Motor neuron (in vitro differentiated cells): Measurements from ENCODE around the gene PTPRCAP. TPM values are rescaled to one million over a fixed set of nuclear protein-coding genes. Genes with fewer than 3 reads are reported as not detected.

Experiments used
- total RNA-seq, 8 experiments: library from RNA; unstranded; fragments of 300-600 nt; gene quantifications; 2 replicates each; pipeline versions ENCODE4 v1.2.3 to v1.2.4, GENCODE V29; 2022

Gene PTPRCAP
- total RNA-seq, 8 experiments from 2014 or later: 0.17 to 0.22 TPM; not detected in 6

Other genes starting within 250 kb of the PTPRCAP start
- 10 to 100 TPM; 13.8 to 40.5 (median 32.6) TPM for gene GRK2, start 171.2 kb downstream of the PTPRCAP start, total RNA-seq
- 10 to 100 TPM; 14.5 to 43.1 (median 32.9) TPM for gene ANKRD13D, start 148.4 kb downstream of the PTPRCAP start, total RNA-seq
- gene SSH3, start 134.2 kb downstream of the PTPRCAP start, total RNA-seq: 10 to 100 TPM in 2 of 8 experiments, 1 to 10 TPM in 3, under 1 TPM in 3; 0.54 to 26.8 (median 1.5) TPM
- 100 to 1,000 TPM in 1 of 8 experiments, 10 to 100 TPM in 5, 1 to 10 TPM in 2; 5.6 to 167 (median 24.4) TPM for gene POLD4, start 84.1 kb downstream of the PTPRCAP start, total RNA-seq
- 1 to 10 TPM in 5 of 8 experiments, under 1 TPM in 3; 0.81 to 6.1 (median 1.7) TPM for gene CLCF1, start 64.1 kb downstream of the PTPRCAP start, total RNA-seq
- 10 to 100 TPM in 7 of 8 experiments, 1 to 10 TPM in 1; 4.0 to 25.5 (median 16.2) TPM for gene RAD9A, start 45.7 kb downstream of the PTPRCAP start, total RNA-seq
- gene PPP1CA, start 35.8 kb downstream of the PTPRCAP start, total RNA-seq: 100 to 1,000 TPM in 4 of 8 experiments, 10 to 100 TPM in 4; 60.9 to 162 (median 104) TPM
- 1 to 10 TPM in 1 of 8 experiments, under 1 TPM in 7; 0.15 to 2.2 (median 0.64) TPM for gene TBC1D10C, start 33.6 kb downstream of the PTPRCAP start, total RNA-seq
- 1 to 10 TPM in 3 of 8 experiments, under 1 TPM in 5; 0.16 to 2.1 (median 0.67) TPM for gene CARNS1, start 22.0 kb downstream of the PTPRCAP start, total RNA-seq
- gene RPS6KB2, start 9.2 kb downstream of the PTPRCAP start, total RNA-seq: 10 to 100 TPM; 21.8 to 48.3 (median 30.6) TPM
- 10 to 100 TPM; 23.3 to 93.7 (median 37.5) TPM for gene CORO1B, start 5.8 kb upstream of the PTPRCAP start, total RNA-seq
- gene GPR152, start 15.0 kb upstream of the PTPRCAP start, total RNA-seq: under 1 TPM in 5 of 8 experiments, not detected in 3; 0.11 to 0.90 (median 0.31) TPM
- gene CABP4, start 17.7 kb upstream of the PTPRCAP start, total RNA-seq: under 1 TPM in 7 of 8 experiments, not detected in 1; 0.16 to 0.62 (median 0.20) TPM
- 10 to 100 TPM in 7 of 8 experiments, 1 to 10 TPM in 1; 9.9 to 30.6 (median 17.2) TPM for gene TMEM134, start 31.6 kb upstream of the PTPRCAP start, total RNA-seq
- gene AIP, start 45.3 kb upstream of the PTPRCAP start, total RNA-seq: 10 to 100 TPM; 48.1 to 72.2 (median 59.5) TPM
- gene PITPNM1, start 67.7 kb upstream of the PTPRCAP start, total RNA-seq: 10 to 100 TPM; 21.4 to 64.4 (median 35.9) TPM
- 10 to 100 TPM; 13.8 to 39.3 (median 19.8) TPM for gene CDK2AP2, start 70.5 kb upstream of the PTPRCAP start, total RNA-seq
- gene CABP2, start 85.8 kb upstream of the PTPRCAP start, total RNA-seq: under 1 TPM in 1 of 8 experiments, not detected in 7; 0.71 TPM
- 1,000 to 10,000 TPM in 2 of 8 experiments, 100 to 1,000 TPM in 6; 462 to 1,848 (median 788) TPM for gene GSTP1, start 146.1 kb upstream of the PTPRCAP start, total RNA-seq
- 100 to 1,000 TPM; 135 to 267 (median 157) TPM for gene NDUFV1, start 169.3 kb upstream of the PTPRCAP start, total RNA-seq
- 10 to 100 TPM in 1 of 8 experiments, 1 to 10 TPM in 7; 3.3 to 13.3 (median 5.1) TPM for gene NUDT8, start 192.3 kb upstream of the PTPRCAP start, total RNA-seq
- gene TBX10, start 202.1 kb upstream of the PTPRCAP start, total RNA-seq: under 1 TPM in 5 of 8 experiments, not detected in 3; 0.22 to 0.71 (median 0.37) TPM
- gene ACY3, start 213.0 kb upstream of the PTPRCAP start, total RNA-seq: not detected
- under 1 TPM in 4 of 8 experiments, not detected in 4; 0.08 to 0.57 (median 0.15) TPM for gene ALDH3B2, start 236.9 kb upstream of the PTPRCAP start, total RNA-seq